T1000 (cell line): ENCODE results near the gene FBLIM1.

Experiments used
- DNase-seq: peaks from one replicate; lab custom pipeline; 2025; ENCODE audit warnings: mixed read lengths; lab: John Stamatoyannopoulos, UW

Gene FBLIM1

GRCh38 chr1:15730936-15731335 lies 27.7 kb upstream of the FBLIM1 start:
- DNase-seq: no peak

DNA sequence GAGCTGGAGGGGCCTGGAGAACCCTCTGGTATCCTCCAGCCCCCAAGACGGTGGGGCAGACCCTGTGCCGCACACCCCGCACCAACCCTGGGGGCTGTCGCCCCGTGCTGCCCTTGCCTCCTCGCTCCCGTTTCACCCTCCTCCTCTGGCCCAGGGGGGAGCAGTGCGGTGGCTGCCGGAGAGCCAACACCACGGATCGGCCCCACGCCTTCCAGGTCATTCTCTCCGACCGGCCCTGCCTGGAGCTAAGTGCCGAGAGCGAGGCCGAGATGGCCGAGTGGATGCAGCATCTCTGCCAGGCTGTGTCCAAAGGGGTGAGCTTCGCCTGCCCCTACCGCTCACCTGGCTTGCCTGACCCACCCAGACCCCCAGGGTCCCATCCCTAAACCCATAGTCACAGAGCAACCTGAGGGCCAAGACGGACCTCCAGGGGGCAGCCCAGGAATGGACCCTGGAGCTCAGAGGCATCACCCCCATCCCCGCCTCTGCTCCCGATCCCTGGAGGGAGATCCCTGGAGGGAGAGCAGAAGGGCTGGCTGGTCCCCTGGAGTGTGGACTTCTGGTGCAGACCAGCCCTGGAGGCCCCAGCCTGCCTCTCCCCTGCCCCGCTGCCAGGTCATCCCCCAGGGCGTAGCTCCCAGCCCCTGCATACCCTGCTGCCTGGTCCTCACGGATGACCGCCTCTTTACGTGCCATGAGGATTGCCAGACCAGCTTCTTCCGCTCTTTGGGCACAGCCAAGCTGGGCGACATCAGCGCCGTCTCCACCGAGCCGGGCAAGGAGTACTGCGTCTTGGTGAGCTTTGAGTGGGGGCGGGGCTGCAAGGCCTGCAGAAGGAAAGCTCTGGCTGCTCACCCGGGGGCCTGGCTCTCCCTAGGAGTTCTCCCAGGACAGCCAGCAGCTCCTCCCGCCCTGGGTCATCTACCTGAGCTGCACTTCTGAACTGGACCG lies 26.6 kb upstream of the FBLIM1 start:
- no peak for DNase-seq

- no peak for DNase-seq
These were observed 25.9 kb upstream of the FBLIM1 start for GRCh38 chr1:15732686-15733081.

DNA sequence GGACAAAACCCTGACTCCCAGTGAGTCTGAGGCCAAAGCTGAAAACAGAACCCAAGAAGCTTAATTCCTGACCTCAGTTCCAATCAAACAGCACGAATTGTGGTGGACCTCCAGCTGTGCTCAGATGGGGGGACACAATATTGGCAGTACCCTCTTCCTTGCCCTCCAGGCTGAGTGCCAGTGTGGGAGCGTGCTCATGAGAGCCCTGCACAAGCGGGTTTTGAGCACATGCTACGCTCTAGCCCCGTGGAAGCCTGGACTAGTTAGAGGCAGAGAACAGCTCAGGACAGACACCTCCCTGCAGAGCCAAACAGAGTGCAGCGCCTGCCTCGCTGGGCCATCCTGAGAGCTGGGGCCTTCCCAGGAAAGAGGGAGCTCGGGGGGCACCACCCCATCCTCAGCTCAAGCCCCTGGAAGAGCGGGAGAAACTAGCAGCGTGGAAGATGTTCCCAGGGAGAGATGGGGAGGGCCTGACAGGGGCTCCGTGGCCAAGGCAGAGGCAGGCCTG lies 25.3 kb upstream of the FBLIM1 start:
- DNase-seq: no peak

GRCh38 chr1:15733726-15734226 lies 24.8 kb upstream of the FBLIM1 start:
- DNase-seq: no peak

DNA sequence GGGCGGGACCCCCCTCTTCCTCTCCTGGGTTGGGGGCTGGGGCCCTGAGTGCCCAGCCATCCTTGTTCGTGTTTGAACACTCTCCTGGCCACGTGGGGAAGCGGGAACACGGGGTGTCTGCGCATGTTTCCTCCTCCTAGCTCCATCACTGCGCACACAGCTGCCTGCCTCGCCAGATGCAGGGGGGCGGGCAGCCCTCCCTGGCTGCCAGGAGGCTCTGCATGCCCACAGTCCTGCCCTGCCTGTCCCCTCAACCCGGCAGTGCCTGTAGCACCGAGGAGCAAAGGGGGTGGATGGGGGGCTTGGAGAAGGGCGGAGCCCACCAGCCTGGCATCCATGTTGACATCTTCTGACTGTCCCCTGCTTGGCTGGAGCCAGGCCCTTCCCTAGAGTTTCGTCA lies 24.3 kb upstream of the FBLIM1 start:
- DNase-seq: no peak

GRCh38 chr1:15734901-15735300 lies 23.7 kb upstream of the FBLIM1 start:
- DNase-seq: no peak

- DNase-seq: no peak
These were observed 23.1 kb upstream of the FBLIM1 start for GRCh38 chr1:15735304-15736037.

- no peak for DNase-seq
These were observed 22.3 kb upstream of the FBLIM1 start, which contains the start of gene SLC25A34 for GRCh38 chr1:15736038-15736891. Gene SLC25A34, plus strand, starts transcription at chr1:15736258. Its CDS starts 228 bp downstream, at chr1:15736486.

GRCh38 chr1:15736892-15737261 lies 21.7 kb upstream of the FBLIM1 start:
- DNase-seq: no peak

GRCh38 chr1:15737324-15738319 lies 21.0 kb upstream of the FBLIM1 start:
- no peak for DNase-seq

DNA sequence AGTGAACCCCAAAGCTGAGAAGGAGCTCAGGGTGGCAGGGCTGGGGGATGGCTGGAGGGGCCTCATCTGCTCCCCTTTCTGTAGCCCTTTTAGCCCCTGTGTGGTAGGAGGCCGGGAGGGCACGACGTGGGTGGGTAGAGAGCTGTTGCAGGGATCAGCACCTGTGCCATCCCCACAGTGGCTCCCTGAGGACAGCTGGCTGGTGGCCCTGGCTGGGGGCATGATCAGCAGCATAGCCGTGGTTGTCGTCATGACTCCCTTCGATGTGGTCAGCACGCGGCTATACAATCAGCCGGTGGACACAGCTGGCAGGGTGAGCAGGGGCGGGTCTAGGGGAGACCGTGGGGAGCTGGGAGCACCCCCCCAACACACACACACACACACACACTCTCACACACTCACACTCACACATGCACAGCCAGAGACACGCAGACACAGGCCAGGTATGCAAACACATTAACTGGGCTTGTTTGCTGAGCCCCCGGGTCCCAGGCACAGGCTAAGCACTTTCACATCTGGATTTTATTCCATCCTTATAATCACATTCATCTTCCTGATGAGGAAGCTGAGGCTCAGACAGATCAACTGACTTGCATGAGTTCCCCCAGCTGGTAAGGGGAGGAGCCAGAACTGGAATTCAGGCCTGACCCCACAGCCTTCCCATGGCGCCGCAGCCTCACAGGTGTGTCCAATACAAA lies 20.0 kb upstream of the FBLIM1 start:
- DNase-seq: no peak

DNA sequence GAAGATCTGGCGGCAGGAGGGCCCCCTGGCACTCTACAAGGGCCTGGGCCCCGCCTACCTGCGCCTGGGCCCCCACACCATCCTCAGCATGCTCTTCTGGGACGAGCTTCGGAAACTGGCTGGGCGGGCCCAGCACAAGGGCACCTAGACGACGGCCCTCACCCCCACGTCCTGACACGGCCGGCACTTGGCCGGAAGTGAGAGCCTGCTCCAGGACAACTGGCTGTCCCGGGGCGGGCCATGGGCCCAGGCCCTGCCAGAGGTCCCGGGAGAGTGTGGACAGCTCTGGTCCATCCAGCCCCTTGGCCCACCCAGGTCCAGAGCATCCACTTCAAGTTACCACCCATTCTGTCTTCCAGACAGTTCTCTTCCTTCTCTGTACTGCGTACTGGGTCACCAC lies 19.3 kb upstream of the FBLIM1 start:
- no peak for DNase-seq

GRCh38 chr1:15739745-15740144 lies 18.9 kb upstream of the FBLIM1 start:
- no peak for DNase-seq

- DNase-seq: peak; percentile 51
These were observed 17.4 kb upstream of the FBLIM1 start for GRCh38 chr1:15740924-15741850.

DNA sequence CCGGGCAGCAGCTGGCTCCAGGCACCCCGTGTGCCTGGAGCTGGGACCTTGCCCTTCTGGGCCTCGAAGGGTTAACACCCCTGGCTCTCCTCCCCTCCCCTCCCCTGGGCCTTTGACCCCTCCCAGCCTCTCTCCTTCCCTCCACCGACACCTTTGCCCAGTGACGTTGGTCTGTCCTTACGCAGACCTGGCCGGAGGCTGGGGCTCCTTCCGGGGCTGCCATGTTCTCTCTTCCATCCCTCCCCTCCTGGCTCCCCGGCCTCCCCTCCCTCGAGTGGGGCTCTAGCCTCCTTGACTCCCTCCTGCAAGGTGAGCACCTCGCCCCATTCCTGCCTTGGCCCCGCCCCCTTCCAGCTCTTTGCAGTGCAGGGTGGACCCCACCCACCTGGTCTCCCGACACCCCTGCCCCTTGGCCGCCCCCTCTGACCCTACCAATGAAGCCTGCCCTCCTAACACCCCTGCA lies 16.2 kb upstream of the FBLIM1 start, which contains the start of gene TMEM82:
Gene TMEM82 (plus strand): TSS at position 161 of the 463 bp plus-strand sequence. CDS start 61 bp downstream, at position 222.
- no peak for DNase-seq

GRCh38 chr1:15744122-15744679 lies 14.4 kb upstream of the FBLIM1 start:
- DNase-seq: no peak

- DNase-seq: no peak
These were observed 11.2 kb upstream of the FBLIM1 start for GRCh38 chr1:15747378-15747777.
